ENCODE results near the gene SLC1A1.
"Not testable (repeated sequence)": the region's sequence is repeated elsewhere in the genome, so short reads cannot be mapped to it uniquely, and the experiment has no call there.

SLC1A1 gene

GRCh38 chr9:4506490-4506889 lies 16.2 kb downstream of the SLC1A1 start:
- DNase-seq (ENCODE audit: low spot score): no peak

- peak; percentile 43 for DNase-seq (ENCODE audit: low spot score)
These were observed 17.2 kb downstream of the SLC1A1 start for GRCh38 chr9:4507306-4508130.

GRCh38 chr9:4508246-4508906 lies 18.1 kb downstream of the SLC1A1 start:
- peak; percentile 95 for DNase-seq (ENCODE audit: low spot score)

GRCh38 chr9:4508907-4509589 lies 18.8 kb downstream of the SLC1A1 start:
- peak; percentile 97 for DNase-seq (ENCODE audit: low spot score)

GRCh38 chr9:4509590-4509984 lies 19.3 kb downstream of the SLC1A1 start:
- no peak for DNase-seq (ENCODE audit: low spot score)

- peak; percentile 81 for DNase-seq (ENCODE audit: low spot score)
These were observed 20.5 kb downstream of the SLC1A1 start for GRCh38 chr9:4510546-4511322.

- DNase-seq (ENCODE audit: low spot score): no peak
These were observed 24.2 kb downstream of the SLC1A1 start for GRCh38 chr9:4514252-4515128.

- DNase-seq (ENCODE audit: low spot score): no peak
These were observed 25.7 kb downstream of the SLC1A1 start for GRCh38 chr9:4515958-4516375.

- DNase-seq (ENCODE audit: low spot score): peak; percentile 93
These were observed 27.0 kb downstream of the SLC1A1 start for GRCh38 chr9:4517274-4517673.

- DNase-seq (ENCODE audit: low spot score): peak; percentile 52
These were observed 29.3 kb downstream of the SLC1A1 start for GRCh38 chr9:4519604-4520003.

GRCh38 chr9:4520055-4520454 lies 29.8 kb downstream of the SLC1A1 start:
- DNase-seq (ENCODE audit: low spot score): no peak

- DNase-seq (ENCODE audit: low spot score): peak; percentile 70
These were observed 40.1 kb downstream of the SLC1A1 start for GRCh38 chr9:4530375-4530774.

- DNase-seq (ENCODE audit: low spot score): peak; percentile 31
These were observed 40.6 kb downstream of the SLC1A1 start for GRCh38 chr9:4530831-4531230.

- DNase-seq (ENCODE audit: low spot score): not testable (repeated sequence)
These were observed 41.1 kb downstream of the SLC1A1 start for GRCh38 chr9:4531355-4531754.

- not testable (repeated sequence) for DNase-seq (ENCODE audit: low spot score)
These were observed 43.6 kb downstream of the SLC1A1 start for GRCh38 chr9:4533881-4534280.

GRCh38 chr9:4536196-4536595 lies 45.9 kb downstream of the SLC1A1 start:
- not testable (repeated sequence) for DNase-seq (ENCODE audit: low spot score)

GRCh38 chr9:4537581-4537980 lies 47.3 kb downstream of the SLC1A1 start:
- DNase-seq (ENCODE audit: low spot score): no peak

GRCh38 chr9:4538107-4538506 lies 47.8 kb downstream of the SLC1A1 start:
- no peak for DNase-seq (ENCODE audit: low spot score)

GRCh38 chr9:4538621-4539020 lies 48.4 kb downstream of the SLC1A1 start:
- no peak for DNase-seq (ENCODE audit: low spot score)

GRCh38 chr9:4540425-4540824 lies 50.2 kb downstream of the SLC1A1 start:
- no peak for DNase-seq (ENCODE audit: low spot score)

GRCh38 chr9:4541281-4541680 lies 51.0 kb downstream of the SLC1A1 start:
- no peak for DNase-seq (ENCODE audit: low spot score)
